ENCODE results near the gene SPTBN4. TPM values are rescaled to one million over a fixed set of nuclear protein-coding genes. Genes with fewer than 3 reads are reported as not detected.
"Not testable (repeated sequence)": the region's sequence is repeated elsewhere in the genome, so short reads cannot be mapped to it uniquely, and the experiment has no call there.

SPTBN4 gene
- total RNA-seq, 1 experiment from 2014 or later: 0.84 TPM

DNA sequence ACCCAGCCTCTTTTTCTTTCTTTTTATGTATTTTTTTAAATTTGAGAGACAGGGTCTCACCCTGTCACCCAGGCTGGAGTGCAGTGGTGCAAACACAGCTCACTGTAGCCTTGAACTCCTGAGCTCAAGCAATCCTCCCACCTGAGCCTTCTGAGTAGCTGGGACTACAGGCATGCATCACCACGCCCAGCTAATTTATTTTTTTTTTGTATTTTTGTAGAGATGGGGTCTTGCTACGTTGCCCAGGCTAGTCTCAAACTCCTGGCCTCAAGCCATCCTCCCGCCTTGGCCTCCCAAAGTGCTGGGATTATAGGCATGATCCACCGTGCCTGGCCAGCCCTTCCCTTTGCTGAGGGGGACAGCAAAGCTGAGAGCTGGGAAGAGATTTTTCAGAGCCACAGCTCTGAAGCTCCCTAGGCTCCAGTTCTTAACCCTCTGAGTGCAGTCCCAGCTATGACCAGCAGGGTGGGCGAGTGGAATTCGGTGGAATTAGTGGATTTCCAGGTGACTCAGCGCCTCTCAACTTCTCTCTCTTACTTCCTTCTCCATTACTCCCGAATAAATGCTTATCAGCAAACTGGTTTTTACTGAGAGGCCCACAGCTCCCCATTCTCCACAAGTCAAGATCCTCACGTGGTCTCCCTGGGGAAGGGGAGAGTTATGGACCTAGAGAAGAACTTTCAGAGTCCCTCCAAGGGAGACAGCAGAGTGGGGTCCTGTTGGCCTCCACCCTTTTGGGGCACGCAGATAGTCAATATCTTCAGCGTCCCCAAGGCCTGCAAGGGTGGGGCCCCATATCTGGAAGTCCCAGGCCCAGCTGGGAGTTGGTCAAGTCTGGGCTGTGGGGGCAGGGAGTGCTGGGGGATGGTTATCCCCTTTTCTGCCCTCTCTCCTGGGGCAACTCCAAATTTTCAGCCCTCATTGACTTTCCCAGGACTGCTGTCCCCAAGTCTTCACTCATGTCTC, 2.5 kb upstream of the SPTBN4 start:
- DNase-seq (ENCODE audit: low read depth): peak; percentile 89

GRCh38 chr19:40465025-40465556, 1.7 kb upstream of the SPTBN4 start:
- DNase-seq (ENCODE audit: low read depth): peak; percentile 83

DNA sequence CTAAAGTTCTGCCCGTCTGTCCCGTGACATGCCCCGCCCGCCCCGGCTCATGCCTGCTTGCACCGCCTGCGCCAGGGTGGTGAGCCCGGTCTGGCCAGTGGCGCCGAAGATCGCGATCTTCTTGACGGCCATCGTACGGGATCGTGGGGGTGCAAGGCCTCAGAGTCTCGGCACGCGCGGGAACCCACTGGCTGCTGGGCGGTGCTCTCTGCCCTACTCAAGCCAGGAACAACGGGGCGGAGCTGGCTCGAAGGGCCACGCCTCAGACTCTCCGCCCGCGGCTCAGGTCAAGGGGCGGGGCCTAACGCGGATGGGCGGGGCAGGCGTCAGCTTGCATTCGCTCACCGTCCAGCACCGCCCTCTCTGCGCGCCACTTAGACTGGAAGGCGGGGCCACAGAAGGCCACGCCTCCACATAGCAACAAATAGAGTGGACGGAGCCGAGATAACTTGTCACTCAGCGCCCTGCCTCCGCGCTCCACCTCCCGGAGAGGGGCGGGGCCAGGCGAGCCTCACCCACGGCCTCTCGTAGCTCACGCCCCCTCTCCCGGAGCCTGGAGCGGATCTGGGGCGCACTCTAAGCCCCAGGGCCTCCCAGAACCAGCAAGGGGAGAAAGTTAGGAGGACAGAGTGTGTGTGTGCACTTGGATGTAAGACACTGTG, 1.1 kb upstream of the SPTBN4 start, which contains the start of gene BLVRB:
TSS of gene BLVRB (minus strand) at position 189 of the 662 bp plus-strand sequence. CDS start at position 132, 57 bp downstream.
- DNase-seq (ENCODE audit: low read depth): peak; percentile 98

- no peak for DNase-seq (ENCODE audit: low read depth)
Observed at GRCh38 chr19:40466219-40466984, 399 bp upstream of the SPTBN4 start.

- no peak for DNase-seq (ENCODE audit: low read depth)
Observed at GRCh38 chr19:40469011-40469410, 2.2 kb downstream of the SPTBN4 start.

- DNase-seq (ENCODE audit: low read depth): no peak
Observed at GRCh38 chr19:40471111-40471510, 4.3 kb downstream of the SPTBN4 start.

DNA sequence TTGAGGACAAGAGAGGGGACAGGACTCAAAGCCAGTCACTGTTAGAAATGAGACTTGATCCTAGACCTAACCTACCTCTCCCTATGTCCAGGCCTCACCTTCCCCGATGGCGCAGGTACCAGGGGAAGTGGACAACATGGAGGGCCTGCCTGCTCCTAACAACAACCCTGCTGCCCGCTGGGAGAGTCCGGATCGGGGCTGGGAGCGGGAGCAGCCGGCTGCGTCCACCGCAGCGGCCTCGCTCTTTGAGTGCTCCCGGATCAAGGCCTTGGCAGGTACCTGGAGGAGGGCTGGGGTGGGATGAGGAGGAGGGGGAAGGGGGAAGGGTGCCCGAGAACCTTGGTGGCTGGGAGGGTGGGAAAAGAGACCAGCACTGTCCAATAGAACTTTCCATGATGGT, 5.7 kb downstream of the SPTBN4 start:
- DNase-seq (ENCODE audit: low read depth): no peak

DNA sequence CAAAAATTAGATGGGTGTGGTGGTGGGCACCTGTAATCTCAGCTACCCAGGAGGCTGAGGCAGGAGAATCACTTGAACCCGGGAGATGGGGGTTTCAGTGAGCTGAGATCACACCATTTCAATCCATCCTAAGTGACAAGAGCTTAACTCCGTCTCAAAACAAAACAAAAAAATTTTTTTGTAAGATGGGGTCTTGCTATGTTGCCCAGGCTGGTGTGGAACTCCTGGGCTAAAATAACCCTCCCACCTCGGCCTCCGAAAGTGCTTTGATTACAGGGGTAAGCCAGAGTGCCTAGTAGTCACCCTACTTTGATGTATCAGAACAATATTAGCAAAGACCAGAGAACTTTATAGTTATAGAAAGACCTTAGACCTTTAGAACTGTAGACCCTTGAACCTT, 7.9 kb downstream of the SPTBN4 start:
- no peak for DNase-seq (ENCODE audit: low read depth)

DNA sequence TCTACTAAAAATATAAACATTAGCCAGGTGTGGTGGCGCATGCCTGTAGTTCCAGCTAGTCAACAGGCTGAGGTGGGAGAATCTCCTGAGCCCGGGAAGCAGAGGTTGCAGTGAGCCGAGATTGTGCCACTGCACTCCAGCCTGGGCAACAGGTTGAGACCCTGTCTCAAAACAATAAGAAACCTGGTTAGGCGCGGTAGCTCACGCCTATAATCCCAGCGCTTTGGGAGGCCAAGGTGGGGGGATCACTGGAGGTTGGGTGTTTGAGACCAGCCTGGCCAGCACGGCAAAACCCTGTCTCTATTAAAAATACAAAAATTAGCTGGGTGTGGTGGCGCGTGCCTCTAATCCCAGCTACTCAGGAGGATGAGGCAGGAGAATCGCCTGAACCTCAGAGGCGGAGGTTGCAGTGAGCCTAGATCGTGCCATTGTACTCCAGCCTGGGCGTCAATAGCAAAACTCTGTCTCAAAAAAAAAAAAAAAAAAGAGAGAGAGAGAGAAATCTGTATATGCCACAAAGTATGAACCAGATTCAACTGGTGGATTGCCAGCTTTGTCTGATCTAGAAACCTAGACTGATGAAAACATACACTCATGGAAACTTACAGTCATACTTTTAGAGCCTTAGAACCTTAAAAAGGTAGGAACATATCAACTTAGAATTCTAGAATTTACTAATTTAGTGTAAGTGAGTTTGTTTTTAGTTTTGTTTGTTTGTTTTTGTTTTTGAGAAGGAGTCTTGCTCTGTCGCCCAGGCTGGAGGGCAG, 9.3 kb downstream of the SPTBN4 start:
- DNase-seq (ENCODE audit: low read depth): not testable (repeated sequence)

DNA sequence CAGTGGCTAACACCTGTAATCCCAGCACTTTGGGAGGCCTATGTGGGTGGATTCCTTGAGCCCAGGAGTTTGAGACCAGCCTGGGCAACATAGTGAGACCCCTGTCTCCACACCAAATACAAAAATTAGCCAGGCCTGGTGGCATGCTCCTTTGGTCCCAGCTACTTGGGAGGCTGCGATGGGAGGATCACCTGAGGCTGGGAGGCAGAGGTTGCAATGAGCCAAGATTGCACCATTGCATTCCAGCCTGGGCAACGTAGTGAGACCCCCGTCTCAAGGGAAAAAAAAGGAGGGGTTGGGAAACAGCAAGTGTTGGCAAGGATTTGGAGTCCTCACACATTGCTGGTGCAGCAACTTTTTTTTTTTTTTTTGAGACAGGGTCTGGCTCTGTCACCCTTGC, 19.2 kb downstream of the SPTBN4 start:
- DNase-seq (ENCODE audit: low read depth): no peak

DNA sequence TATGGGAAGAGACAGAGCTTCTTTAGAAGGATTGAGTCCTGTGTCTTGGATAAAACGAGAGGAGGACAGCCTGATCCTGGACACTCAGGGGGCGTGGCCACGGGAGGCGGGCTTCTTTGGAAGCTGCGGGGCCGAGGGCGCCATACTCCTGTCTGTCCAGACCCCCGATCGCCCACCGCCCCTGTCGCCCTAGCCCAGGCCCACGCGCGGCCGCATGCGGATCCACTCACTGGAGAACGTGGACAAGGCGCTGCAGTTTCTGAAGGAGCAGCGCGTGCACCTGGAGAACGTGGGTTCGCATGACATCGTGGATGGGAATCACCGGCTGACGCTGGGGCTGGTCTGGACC, 23.1 kb downstream of the SPTBN4 start:
- DNase-seq (ENCODE audit: low read depth): no peak

DNA sequence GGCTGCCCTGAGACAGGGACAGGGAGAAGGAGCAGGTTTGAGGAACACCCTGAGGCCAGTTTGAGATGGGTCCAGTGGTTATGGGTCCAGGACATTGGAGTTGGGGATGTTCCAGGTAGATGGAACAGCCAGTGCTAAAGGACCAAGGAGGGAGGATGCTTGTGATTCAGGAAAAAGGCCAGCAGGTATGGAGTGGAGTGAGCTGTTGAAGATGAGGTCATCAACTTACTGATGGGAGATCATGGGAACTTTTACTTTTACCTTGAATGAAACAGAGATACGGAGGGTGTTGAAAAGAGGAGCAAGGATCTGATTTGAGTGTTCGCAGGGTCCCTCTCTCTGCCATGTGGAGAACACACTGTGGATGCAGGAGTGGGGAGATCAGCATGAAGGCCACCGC, 25.5 kb downstream of the SPTBN4 start:
- no peak for DNase-seq (ENCODE audit: low read depth)

DNA sequence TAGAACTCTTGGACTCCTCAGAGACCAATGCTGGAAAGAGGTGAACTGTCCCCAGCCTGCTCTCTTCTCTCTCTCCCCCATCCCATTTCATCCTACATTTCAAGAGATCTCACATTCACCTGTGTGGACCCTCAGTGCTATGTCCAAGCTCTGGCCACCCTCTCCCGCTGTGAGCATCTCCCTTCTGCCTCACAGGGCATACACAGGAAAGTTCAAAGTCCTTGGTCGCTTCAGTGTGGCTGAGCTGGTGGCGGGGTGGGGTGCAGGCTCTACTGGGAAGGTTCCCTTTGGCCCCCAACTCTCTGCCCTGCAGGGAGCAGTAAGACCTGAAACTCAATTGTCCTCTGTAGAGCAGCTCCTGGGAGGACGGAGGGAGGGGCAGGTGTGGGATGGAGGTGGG, 27.0 kb downstream of the SPTBN4 start:
- no peak for DNase-seq (ENCODE audit: low read depth)

- DNase-seq (ENCODE audit: low read depth): no peak
Observed at GRCh38 chr19:40494191-40494838, 27.5 kb downstream of the SPTBN4 start.

DNA sequence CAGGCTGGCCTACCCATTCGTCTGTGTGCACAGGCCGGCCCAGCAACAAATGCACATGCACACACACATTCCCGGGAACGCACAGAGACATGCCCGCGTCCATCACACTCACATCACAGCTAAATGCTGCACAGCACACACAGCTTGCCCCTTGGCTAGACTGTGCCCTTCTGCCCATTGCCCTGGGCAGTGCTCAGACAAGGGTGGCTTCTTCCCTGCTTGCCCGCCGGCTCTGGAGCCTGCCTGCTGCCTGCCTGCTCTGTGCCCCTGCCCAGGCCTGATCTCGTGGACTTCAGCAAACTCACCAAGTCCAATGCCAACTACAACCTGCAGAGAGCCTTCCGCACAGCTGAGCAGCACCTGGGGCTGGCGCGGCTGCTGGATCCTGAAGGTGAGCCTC, 30.4 kb downstream of the SPTBN4 start:
- no peak for DNase-seq (ENCODE audit: low read depth)

DNA sequence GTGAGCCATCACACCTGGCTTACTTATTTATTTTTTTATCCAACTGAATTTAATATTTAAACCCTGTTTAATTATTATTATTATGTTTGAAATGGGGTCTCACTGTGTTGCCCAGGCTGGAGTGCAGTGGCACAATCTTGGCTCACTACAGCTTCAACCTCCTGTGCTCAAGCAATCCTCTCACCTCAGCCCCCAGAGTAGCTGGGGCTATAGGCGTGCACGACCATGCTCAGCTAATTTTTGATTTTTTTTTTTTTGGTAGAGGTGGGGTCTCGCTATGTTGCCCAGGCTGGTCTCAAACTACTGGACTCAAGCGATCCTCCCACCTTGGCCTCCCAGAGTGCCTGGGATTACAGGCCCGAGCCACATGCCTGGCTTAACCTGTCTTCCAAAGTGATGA, 32.5 kb downstream of the SPTBN4 start:
- DNase-seq (ENCODE audit: low read depth): no peak

- DNase-seq (ENCODE audit: low read depth): not testable (repeated sequence)
Observed at GRCh38 chr19:40500678-40501530, 34.1 kb downstream of the SPTBN4 start.

DNA sequence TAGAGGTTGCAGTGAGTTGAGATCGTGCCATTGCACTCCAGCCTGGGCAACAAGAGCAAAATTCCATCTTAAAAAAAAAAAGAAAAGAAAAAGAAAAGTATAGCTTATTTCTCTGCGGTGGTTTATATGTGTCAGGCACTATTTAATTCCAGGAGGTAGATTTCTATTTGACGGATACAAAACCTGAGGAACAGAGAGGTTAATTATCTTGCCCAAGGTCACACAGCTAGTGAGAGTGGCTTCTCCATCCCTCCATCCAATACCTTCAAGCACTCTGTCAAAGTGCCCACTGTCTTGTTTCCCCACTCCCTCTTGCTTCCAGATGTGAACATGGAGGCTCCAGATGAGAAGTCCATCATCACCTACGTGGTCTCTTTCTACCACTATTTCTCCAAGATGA, 34.8 kb downstream of the SPTBN4 start:
- DNase-seq (ENCODE audit: low read depth): no peak

GRCh38 chr19:40502081-40502480, 35.3 kb downstream of the SPTBN4 start:
- no peak for DNase-seq (ENCODE audit: low read depth)
